ENCODE results near the gene CRYBG2. TPM values are rescaled to one million over a fixed set of nuclear protein-coding genes. Genes with fewer than 3 reads are reported as not detected.

The CRYBG2 gene
- total and polyA plus RNA-seq, 2 of the 8 experiments (the other 6 are each of a cell fraction or from before 2014, with no cell fraction given) = 14.2 to 17.0 TPM

DNA sequence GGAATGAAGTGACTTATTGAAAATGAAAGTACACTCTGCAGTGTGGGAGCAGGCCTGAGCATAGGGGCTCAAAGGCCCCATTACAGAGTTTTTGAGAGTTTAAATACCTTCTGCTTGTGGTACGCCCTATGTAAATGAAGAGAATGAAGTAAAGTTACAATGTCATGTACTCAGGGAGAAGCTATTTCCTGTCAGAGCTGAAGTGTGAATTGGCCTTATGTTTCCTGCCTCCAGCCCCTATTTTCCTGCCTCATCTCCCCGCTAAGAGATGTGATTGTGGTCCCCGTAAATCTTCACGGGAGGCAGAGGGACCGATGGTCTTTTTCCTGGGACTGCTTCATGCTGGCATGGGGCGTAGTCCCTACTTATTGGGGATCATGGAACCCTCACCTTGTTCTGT, 21.2 kb upstream of the CRYBG2 start:
- Histone ChIP-seq H3K18ac (ENCODE audit: extremely low read depth, low read length) (no peak overlapping the region), H2BK12ac (ENCODE audit: low read depth, low read length) (no peak overlapping the region), H3K9me3 (ENCODE audit: insufficient read depth in 2 of 2, low read depth in 1 of 2, low read length in 1 of 2) (no peaks in the 10 kb centered on the region), H2BK120ac (replicated peaks; ENCODE audit: low read depth, low read length) (no peak overlapping the region), H4K91ac (replicated peaks; ENCODE audit: insufficient read length, low read length) (no peak overlapping the region), H4K20me1 (replicated peaks in 1 of 2; ENCODE audit: control insufficient read depth in 1 of 2, insufficient read depth in 2 of 2, low read length in 2 of 2) (no peaks in the 10 kb centered on the region), H3K56ac (replicated peaks; ENCODE audit: insufficient read length, low read depth, low read length) (no peak overlapping the region), H2BK15ac (ENCODE audit: low read length) (no peak overlapping the region), H2AK5ac (ENCODE audit: low read depth, low read length) (no peak overlapping the region), H4K8ac (ENCODE audit: extremely low read depth, insufficient read depth, low read length) (no peak overlapping the region), H3K27ac (ENCODE audit: low read depth, low read length) (no peak overlapping the region), H3K79me2 (ENCODE audit: control insufficient read depth in 1 of 2, insufficient read depth in 2 of 2, low read length in 2 of 2) (no peaks in the 10 kb centered on the region), H2BK20ac (ENCODE audit: low read length) (peak overlapping the region; percentile 83; the same call in 1 of the 2 replicates), H3K9ac (replicated peaks in 1 of 4; ENCODE audit: extremely low read depth in 1 of 4, low read depth in 3 of 4, low read length in 3 of 4) (no peak overlapping the region), H2AFZ (ENCODE audit: low read length) (0 out of 2 replicates have a peak overlapping the region, but pooled peaks have one; percentile 30), H3K23ac (ENCODE audit: insufficient read length) (no peak overlapping the region), H3K4me3 (ENCODE audit: extremely low read depth in 1 of 4, insufficient read depth in 2 of 4, low read depth in 3 of 4, low read length in 4 of 4) (no peak overlapping the region), H3K4me1 (replicated peaks in 1 of 4; ENCODE audit: control insufficient read depth in 3 of 4, insufficient read depth in 4 of 4, low read length in 3 of 4) (peaks cover 0 to 2% (median 0%) of the 10 kb centered on the region in 4 experiments; a peak in 3 of 7 replicates), H3K36me3 (ENCODE audit: control insufficient read depth in 2 of 4, insufficient read depth in 4 of 4, low read length in 3 of 4) (no peaks in the 10 kb centered on the region), H3K27me3 (replicated peaks in 1 of 4; ENCODE audit: control insufficient read depth in 3 of 4, extremely low read depth in 1 of 4, insufficient read depth in 3 of 4, low read length in 3 of 4) (no peaks in the 10 kb centered on the region), H3K4ac (replicated peaks; ENCODE audit: insufficient read length, low read depth, low read length) (no peak overlapping the region), H3K23me2 (ENCODE audit: low read depth, low read length) (no peaks in the 10 kb centered on the region), H2BK5ac (ENCODE audit: low read depth, low read length) (no peak overlapping the region; the same call in 1 of the 2 replicates), H3K4me2 (ENCODE audit: insufficient read depth in 1 of 2, low read depth in 2 of 2, low read length in 2 of 2) (no peak overlapping the region), H4K5ac (ENCODE audit: insufficient read length, low read depth, low read length) (no peak overlapping the region), H3K14ac (ENCODE audit: insufficient read length) (no peak overlapping the region), H3K79me1 (ENCODE audit: low read depth, low read length) (no peaks in the 10 kb centered on the region)
- FAIRE-seq = no peak
- DNase-seq (ENCODE audit: low read depth in 1 of 2, low spot score in 2 of 2) = no peak
- ChIA-PET POLR2A (ENCODE audit: partially characterized antibody) (interaction anchor here (0.6 to 3.3 kb wide), 4 partner anchors 32 to 78 kb away, joined by 3 to 15 read pairs (median 4); no protein-coding TSS in a partner anchor), CTCF (ENCODE audit: partially characterized antibody) (interaction anchor here (0.6 to 7.9 kb wide), 11 partner anchors 11 to 189 kb away, joined by 3 to 79 read pairs (median 5); partner anchors contain the start of gene CEP85)
- 88% methylated on average over 6 of the region's 6 CpGs; no CpG with 5 or more reads in 1 of the 2 experiments for WGBS, 2 experiments (ENCODE audit: extremely low coverage in 1 of 2, insufficient coverage in 1 of 2, insufficient read length in 1 of 2, insufficient replicate concordance in 2 of 2, low coverage in 1 of 2, low lambda C conversion rate in 2 of 2, missing lambda C conversion rate in 1 of 2)
- TF ChIP-seq HDAC2 (IDR thresholded peaks at IDR 0.05; ENCODE audit: borderline replicate concordance in 1 of 2, low read depth in 2 of 2, low read length in 2 of 2) = no peak
- TF ChIP-seq KDM5A (IDR thresholded peaks at IDR 0.05; ENCODE audit: low read length) = no peak
- no peak for TF ChIP-seq CBX5 (IDR thresholded peaks at IDR 0.05; ENCODE audit: low read depth, low read length)
- TF ChIP-seq SAP30 (IDR thresholded peaks at IDR 0.05; ENCODE audit: insufficient read depth, insufficient replicate concordance, low read length) = no peak
- TF ChIP-seq RBBP5 (IDR thresholded peaks at IDR 0.05; ENCODE audit: borderline replicate concordance, low read depth, low read length) = no peak
- no peak for TF ChIP-seq YY1 (IDR thresholded peaks at IDR 0.05; ENCODE audit: low read depth, low read length)
- TF ChIP-seq GABPA (IDR thresholded peaks at IDR 0.05; ENCODE audit: borderline replicate concordance, insufficient read depth, low read length) = no peak
- no peak for TF ChIP-seq EZH2 (IDR thresholded peaks at IDR 0.05; ENCODE audit: low read depth, low read length, severe bottlenecking)
- TF ChIP-seq TCF12 (IDR thresholded peaks at IDR 0.05; ENCODE audit: low read depth, low read length) = no peak
- no peak for TF ChIP-seq MAFK (IDR thresholded peaks at IDR 0.05; ENCODE audit: low read depth, low read length)
- no peak for TF ChIP-seq EGR1 (IDR thresholded peaks at IDR 0.05; ENCODE audit: borderline replicate concordance, low read depth, low read length)
- TF ChIP-seq NRF1 (IDR thresholded peaks at IDR 0.05; ENCODE audit: low read depth, low read length) = no peak
- TF ChIP-seq CTBP2 (IDR thresholded peaks at IDR 0.05; ENCODE audit: borderline replicate concordance, insufficient read depth, insufficient read length, low read length) = no peak
- no peak for TF ChIP-seq TAF1 (IDR thresholded peaks at IDR 0.05; ENCODE audit: low read depth, low read length)
